ENCODE measurements around the gene SOAT1.

- TF ChIP-seq CTCF (IDR thresholded peaks at IDR 0.05) (no peak), POLR2A (IDR thresholded peaks at IDR 0.05) (no peak)
Measured at GRCh38 chr1:179337288-179337687, 43.7 kb downstream of the SOAT1 start.
